WTC11 (cell line): ENCODE results near the gene GPC5.

ENCODE experiments used
- MAX ChIP-seq: sonication (generic); formaldehyde crosslinking; IDR thresholded peaks from 2 replicates; pipeline ENCODE4 v1.8.0; 2022; ENCODE audit warnings: mild to moderate bottlenecking, missing genetic modification reagents
- TCF7 ChIP-seq: sonication (generic); formaldehyde crosslinking; IDR thresholded peaks from 2 replicates; pipeline ENCODE4 v1.8.0; 2022; ENCODE audit warnings: mild to moderate bottlenecking, low read depth, missing genetic modification reagents, moderate library complexity
- TF ChIP-seq, protein P1 (sequence below): sonication (generic); formaldehyde crosslinking; IDR thresholded peaks from 2 replicates; pipeline ENCODE4 v1.8.0; 2023; ENCODE audit warnings: missing genetic modification reagents
- TF ChIP-seq, protein P2 (sequence below): fragments of 200-600 bp; IDR thresholded peaks from 2 replicates; pipeline ENCODE4 v1.8.0; 2022; ENCODE audit warnings: antibody characterized with exemption

GRCh38 chr13:92224825-92225224 is 826.4 kb downstream of the GPC5 start:
- no peak for TF ChIP-seq MAX
- TF ChIP-seq, protein P1, sequence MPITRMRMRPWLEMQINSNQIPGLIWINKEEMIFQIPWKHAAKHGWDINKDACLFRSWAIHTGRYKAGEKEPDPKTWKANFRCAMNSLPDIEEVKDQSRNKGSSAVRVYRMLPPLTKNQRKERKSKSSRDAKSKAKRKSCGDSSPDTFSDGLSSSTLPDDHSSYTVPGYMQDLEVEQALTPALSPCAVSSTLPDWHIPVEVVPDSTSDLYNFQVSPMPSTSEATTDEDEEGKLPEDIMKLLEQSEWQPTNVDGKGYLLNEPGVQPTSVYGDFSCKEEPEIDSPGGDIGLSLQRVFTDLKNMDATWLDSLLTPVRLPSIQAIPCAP: no peak
- TF ChIP-seq, protein P2, sequence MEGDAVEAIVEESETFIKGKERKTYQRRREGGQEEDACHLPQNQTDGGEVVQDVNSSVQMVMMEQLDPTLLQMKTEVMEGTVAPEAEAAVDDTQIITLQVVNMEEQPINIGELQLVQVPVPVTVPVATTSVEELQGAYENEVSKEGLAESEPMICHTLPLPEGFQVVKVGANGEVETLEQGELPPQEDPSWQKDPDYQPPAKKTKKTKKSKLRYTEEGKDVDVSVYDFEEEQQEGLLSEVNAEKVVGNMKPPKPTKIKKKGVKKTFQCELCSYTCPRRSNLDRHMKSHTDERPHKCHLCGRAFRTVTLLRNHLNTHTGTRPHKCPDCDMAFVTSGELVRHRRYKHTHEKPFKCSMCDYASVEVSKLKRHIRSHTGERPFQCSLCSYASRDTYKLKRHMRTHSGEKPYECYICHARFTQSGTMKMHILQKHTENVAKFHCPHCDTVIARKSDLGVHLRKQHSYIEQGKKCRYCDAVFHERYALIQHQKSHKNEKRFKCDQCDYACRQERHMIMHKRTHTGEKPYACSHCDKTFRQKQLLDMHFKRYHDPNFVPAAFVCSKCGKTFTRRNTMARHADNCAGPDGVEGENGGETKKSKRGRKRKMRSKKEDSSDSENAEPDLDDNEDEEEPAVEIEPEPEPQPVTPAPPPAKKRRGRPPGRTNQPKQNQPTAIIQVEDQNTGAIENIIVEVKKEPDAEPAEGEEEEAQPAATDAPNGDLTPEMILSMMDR: no peak
- no peak for TF ChIP-seq TCF7
